GM18498 (cell line): ENCODE results near the gene PEX12.
"Not testable (repeated sequence)": the region's sequence is repeated elsewhere in the genome, so short reads cannot be mapped to it uniquely, and the experiment has no call there.

Experiments used
- ATAC-seq: cut with Tn5 transposase; IDR thresholded peaks from one replicate; pipeline ENCODE4 v1.9.1; 2021; ENCODE audit warnings: mild to moderate bottlenecking, moderate library complexity; ENCODE audit not compliant: unreplicated experiment

Gene PEX12

DNA sequence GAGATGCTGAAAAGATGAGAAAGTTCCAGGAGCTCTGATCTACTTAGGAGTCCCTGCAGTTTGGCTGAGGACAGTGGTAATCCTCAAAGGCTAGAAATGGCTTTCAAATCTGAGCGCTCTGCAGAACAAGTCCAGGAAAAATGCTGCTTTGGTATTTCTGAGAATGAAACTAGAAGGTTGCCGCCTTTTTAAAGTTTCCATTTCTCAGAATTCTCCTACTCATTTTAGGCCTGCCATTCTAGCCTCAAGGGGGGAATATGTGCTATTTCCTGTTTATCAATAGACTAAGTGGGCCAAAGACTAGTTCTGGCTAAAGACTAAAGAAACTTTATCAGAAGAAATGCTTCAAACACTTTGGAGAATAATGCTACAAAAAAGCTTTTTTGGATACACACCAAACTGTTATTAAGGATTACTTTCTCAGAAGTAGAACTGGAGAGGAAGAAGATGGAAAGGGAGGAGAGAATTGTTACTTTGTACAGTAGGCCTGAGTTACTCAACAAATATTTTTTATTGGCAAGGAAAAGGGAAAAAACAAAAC is 40.7 kb downstream of the PEX12 start, which contains the start of gene SLFN12L:
Gene SLFN12L (minus strand): TSS at position 78 of the 541 bp plus-strand sequence. CDS start 15,314 bp downstream, outside the sequence.
- no peak for ATAC-seq

DNA sequence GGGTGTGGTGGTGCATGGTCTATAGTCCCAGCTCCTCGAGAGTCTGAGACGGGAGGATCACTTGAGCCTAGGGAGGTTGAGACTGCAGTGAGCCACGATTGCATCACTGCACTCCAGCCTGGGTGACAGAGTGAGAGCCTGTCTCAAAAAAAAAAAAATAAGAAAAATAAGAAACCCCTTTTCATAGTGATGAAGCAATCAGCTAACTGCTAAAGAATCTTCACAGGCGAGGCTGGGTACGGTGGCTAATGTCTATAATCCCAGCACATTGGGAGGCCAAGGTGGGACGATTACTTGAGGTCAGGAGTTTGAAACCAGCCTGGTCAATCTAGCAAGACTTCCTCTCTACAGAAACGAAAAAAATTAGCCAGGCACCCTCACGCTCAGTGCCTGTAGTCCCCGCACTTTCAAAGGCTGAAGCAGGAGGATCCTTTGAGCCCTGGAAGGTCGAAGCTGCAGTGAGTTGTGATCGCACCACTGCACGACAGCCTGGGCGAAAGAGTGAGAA is 41.7 kb downstream of the PEX12 start:
- no peak for ATAC-seq

DNA sequence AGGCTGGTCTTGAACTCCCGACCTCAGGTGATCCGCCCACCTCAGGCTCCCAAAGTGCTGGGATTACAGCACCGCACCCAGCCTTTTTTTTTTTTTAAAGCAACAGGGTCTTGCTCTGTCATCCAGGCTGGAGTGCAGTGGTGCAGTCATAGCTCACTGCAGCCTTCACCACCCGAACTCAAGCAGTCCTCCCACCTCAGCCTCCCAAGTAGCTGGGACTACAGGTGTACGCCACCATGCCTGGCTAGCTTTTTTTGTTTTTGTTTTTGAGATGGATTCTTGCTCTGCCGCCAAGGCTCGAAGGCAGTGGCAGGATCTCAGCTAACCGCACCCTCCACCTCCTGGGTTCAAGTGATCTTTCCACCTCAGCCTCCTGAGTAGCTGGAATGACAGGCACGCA is 43.0 kb downstream of the PEX12 start:
- ATAC-seq: not testable (repeated sequence)

DNA sequence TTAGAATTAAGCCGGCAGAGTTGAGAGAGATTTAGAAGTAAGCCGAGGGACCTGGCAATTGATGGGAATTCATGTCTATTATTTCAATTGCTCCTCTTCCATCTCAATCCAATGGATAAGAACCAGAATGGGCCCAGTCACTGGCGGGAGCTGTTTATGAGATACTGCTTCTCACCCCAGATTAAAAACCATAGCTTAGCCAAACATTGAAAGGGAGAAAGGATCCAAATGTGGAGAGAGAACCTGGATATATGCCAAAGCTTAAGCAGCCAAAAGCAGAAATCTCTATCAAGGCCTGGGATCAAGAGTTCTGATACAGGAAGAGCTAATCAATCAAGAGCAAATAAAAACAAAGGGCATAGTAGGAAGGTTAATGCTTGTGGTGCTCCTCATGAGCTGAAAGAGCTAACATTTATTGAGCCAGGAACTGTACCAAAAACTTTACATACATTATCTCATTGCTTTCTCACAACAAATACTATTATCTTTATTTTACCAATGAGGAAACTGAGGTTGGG is 43.7 kb downstream of the PEX12 start:
- ATAC-seq: no peak

DNA sequence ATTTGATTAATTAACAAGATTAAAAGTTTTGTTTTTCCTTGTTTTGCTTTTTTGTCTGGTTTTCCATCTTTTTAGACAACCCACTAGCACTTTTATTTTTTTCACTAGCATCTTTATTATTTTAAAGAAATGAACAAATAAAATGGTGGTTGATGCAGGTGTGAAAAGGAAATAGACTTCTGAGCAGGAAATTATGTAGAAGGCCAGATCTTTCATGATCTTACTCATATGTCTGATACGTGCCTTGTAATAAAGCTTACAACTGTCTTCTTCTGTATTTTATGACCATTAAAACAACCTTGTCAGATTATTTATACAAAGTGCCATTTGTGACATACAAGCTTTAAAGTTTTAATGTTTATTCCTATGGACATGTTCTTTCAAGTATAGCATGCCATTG is 47.2 kb downstream of the PEX12 start:
- ATAC-seq: no peak

DNA sequence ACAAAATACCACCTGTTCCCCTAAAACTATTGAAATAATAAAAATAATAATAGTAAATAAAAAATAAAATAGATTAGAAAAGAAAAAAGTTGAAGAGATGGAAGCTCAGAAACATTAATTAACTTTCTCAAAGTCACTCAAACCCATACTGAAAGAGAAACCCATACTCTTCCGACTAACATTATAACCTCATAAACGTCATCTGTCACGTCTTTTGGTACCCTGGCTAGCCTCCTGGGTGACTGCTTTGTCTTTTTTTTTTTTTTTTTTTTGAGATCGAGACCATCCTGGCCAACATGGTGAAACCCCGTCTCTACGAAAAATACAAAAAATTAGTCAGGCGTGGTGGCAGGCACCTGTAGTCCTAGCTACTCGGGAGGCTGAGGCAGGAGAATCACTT is 48.5 kb downstream of the PEX12 start:
- ATAC-seq: no peak

DNA sequence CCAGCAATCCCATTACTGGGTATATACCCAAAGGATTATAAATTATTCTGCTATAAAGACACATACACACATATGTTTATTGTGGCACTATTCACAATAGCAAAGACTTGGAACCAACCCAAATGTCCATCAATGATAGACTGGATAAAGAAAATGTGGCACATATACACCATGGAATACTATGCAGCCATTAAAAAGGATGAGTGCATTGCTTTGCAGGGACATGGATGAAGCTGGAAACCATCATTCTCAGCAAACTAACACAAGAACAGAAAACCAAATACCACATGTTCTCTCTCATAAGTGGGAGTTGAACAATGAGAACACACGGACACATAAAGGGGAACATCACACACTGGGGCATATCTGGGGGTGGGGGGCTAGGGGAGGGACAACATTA is 49.0 kb downstream of the PEX12 start:
- not testable (repeated sequence) for ATAC-seq
